Kidney (tissue), 14 donors: ENCODE data around the gene ADAMTSL5. TPM values are rescaled to one million over a fixed set of nuclear protein-coding genes. Genes with fewer than 3 reads are reported as not detected.

ENCODE experiments used
- DNase-seq, 5 donors: peaks; one replicate each; pipeline ENCODE4 v3.0.0-alpha.2; 2013 to 2020
- FAIRE-seq: peaks from 2 replicates; lab custom pipeline; 2012; peaks lifted over from hg19 to GRCh38; lab: Jason Lieb, UNC
- H3K27ac ChIP-seq, 2 donors: one replicate each; pipeline ENCODE4 v1.7.0; 2013; ENCODE audit warnings: low read depth in 2 of 2, low read length in 2 of 2, inconsistent platforms in 1 of 2
- H3K27me3 ChIP-seq: one replicate; pipeline ENCODE4 v1.7.1; 2013; ENCODE audit warnings: low read length, inconsistent platforms; ENCODE audit not compliant: control insufficient read depth, insufficient read depth
- H3K36me3 ChIP-seq, 3 donors: one replicate each; pipeline versions ENCODE4 v1.7.0 to v1.7.1; 2013; ENCODE audit warnings: low read length in 3 of 3, control low read depth in 1 of 3, inconsistent platforms in 1 of 3; ENCODE audit not compliant: insufficient read depth in 3 of 3, control insufficient read depth in 2 of 3
- H3K4me1 ChIP-seq, 3 donors: one replicate each; pipeline versions ENCODE4 v1.7.0 to v1.7.1; 2013; ENCODE audit warnings: low read length in 3 of 3, inconsistent platforms in 1 of 3, low read depth in 1 of 3; ENCODE audit not compliant: control insufficient read depth in 2 of 3, insufficient read depth in 2 of 3
- H3K4me3 ChIP-seq, 3 donors: one replicate each; pipeline versions ENCODE4 v1.7.0 to v1.8.1; 2013; ENCODE audit warnings: low read length in 3 of 3, control low read depth in 1 of 3, inconsistent platforms in 1 of 3
- H3K9ac ChIP-seq, 3 donors: one replicate each; pipeline versions ENCODE4 v1.7.0 to v1.7.1; 2013; ENCODE audit warnings: low read length in 3 of 3, control low read depth in 1 of 3, inconsistent platforms in 1 of 3
- H3K9me3 ChIP-seq, 3 donors: one replicate each; pipeline versions ENCODE4 v1.7.0 to v1.7.1; 2013; ENCODE audit warnings: low read length in 3 of 3, control low read depth in 1 of 3, inconsistent platforms in 1 of 3; ENCODE audit not compliant: control insufficient read depth in 2 of 3, insufficient read depth in 1 of 3
- intact Hi-C: fragments of 100-400 bp; cut with DNase I; formaldehyde crosslinking; loops from one replicate; pipeline ENCODE4 v1.11.1; 2022
- polyA plus RNA-seq: library from polyadenylated mRNA; stranded (reverse); fragments of 350-450 nt; fragmentation: Illumina TruSeq; extraction: RNeasy Lipid Tissue Mini Kit (QIAGEN cat#74804); gene quantifications from one replicate; pipeline ENCODE4 v1.2.3, GENCODE V29; 2014; ENCODE audit warnings: low read depth, low replicate concordance; ENCODE audit not compliant: insufficient read depth
- total RNA-seq: library from RNA; stranded (reverse); fragmentation: NEBNext Ultra II Directional; extraction: Animal tissue kit (Norgen Biotek cat#: 25700); gene quantifications from one replicate; pipeline ENCODE4 v1.2.1, GENCODE V29; 2021
- TF ChIP-seq, protein P1 (sequence below): IDR thresholded peaks from 3 replicates; pipeline ENCODE4 v1.5.1; 2012; ENCODE audit warnings: mild to moderate bottlenecking, moderate library complexity, borderline replicate concordance; ENCODE audit not compliant: insufficient read depth; ENCODE audit errors: extremely low read depth
- donor health status: control.
- donor health status: control.
- donor health status: control.
- donor health status: control.
- donor health status: control.
- donor health status: DM: yes; HTN: yes; CAD: no.
- donor health status: Normal renal cell carcinoma (clear cell type).

The ADAMTSL5 gene
- total and polyA plus RNA-seq, 2 donors from 2014 or later = 1.4 to 4.6 TPM

DNA sequence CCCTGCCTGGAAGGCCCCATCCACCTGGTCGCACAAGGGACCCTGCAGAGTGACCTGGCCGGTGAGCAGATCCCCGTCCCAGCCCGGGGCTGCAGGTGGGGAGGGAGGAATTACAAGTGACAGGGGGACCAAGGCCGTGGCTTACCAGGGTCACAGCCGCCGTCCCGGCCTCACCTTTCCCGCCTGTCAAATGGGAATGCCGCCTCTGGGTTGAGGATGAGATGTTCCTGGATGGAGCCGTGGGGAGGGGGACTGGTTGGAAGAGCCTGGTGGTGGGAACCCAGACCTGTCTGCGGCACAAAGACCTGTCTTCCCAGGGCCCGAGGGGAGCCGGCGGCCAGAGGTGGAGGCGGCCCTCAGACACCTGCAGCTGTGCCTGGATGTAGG is 16.6 kb upstream of the ADAMTSL5 start:
- FAIRE-seq (no peak), DNase-seq (no peak)
- no peak overlapping the region for H3K4me3 ChIP-seq
- no peaks in the 10 kb centered on the region for H3K36me3 ChIP-seq
- no peak overlapping the region for H3K9ac ChIP-seq
- intact Hi-C loops = no loop called here
- TF ChIP-seq, protein P1, sequence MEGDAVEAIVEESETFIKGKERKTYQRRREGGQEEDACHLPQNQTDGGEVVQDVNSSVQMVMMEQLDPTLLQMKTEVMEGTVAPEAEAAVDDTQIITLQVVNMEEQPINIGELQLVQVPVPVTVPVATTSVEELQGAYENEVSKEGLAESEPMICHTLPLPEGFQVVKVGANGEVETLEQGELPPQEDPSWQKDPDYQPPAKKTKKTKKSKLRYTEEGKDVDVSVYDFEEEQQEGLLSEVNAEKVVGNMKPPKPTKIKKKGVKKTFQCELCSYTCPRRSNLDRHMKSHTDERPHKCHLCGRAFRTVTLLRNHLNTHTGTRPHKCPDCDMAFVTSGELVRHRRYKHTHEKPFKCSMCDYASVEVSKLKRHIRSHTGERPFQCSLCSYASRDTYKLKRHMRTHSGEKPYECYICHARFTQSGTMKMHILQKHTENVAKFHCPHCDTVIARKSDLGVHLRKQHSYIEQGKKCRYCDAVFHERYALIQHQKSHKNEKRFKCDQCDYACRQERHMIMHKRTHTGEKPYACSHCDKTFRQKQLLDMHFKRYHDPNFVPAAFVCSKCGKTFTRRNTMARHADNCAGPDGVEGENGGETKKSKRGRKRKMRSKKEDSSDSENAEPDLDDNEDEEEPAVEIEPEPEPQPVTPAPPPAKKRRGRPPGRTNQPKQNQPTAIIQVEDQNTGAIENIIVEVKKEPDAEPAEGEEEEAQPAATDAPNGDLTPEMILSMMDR = no peak
- H3K27me3 ChIP-seq = peaks cover 8% of the 10 kb centered on the region
- H3K27ac ChIP-seq = no peak overlapping the region
- H3K4me1 ChIP-seq = peaks cover 0 to 2% (median 0%) of the 10 kb centered on the region in 3 donors
- H3K9me3 ChIP-seq = peaks cover 0 to 2% (median 0%) of the 10 kb centered on the region in 3 donors

DNA sequence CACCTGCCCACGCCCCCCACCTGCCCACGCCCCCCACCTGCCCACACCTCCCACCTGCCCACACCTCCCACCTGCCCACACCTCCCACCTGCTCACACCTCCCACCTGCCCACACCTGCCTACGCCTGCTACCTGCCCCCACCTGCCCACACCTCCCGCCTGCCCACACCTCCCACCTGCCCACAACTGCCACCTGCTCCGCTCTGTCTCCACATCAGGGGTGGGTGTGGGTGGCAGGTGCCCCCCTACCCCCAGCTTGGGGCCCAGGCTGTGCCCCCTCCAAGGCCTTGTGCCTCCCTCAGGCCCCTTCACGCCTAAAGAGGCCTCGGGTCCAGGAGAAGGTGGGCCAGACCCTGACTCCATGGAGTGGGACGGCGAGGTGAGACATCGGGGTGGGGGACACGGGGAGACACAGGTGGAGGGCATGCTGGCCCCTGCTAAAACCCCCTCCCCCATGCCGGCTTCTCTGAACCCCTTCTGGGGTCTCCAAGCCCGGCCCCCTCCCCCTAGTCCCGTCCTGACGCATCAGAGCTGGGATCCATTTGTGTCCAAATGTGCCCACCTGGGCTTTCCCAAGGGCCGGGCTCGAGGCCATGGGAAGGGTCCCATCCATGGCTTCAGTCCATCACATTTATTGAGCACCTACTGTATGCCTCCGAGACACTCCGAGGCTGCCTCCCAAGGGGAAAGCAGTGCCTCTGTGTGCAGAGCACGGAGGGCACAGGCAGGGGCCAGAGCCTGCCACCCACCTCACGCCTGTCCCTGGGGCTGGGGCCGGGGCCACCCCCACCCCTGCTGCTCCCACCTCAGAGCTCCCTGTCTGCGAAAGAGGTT is 16.0 kb upstream of the ADAMTSL5 start:
- Histone ChIP-seq H3K9me3 (peaks cover 0 to 2% (median 0%) of the 10 kb centered on the region in 3 donors), H3K4me1 (peaks cover 0 to 4% (median 0%) of the 10 kb centered on the region in 3 donors), H3K4me3 (no peak overlapping the region), H3K27ac (no peak overlapping the region), H3K36me3 (no peaks in the 10 kb centered on the region), H3K9ac (no peak overlapping the region), H3K27me3 (peaks cover 9% of the 10 kb centered on the region)
- TF ChIP-seq, protein P1 = no peak
- FAIRE-seq (no peak), DNase-seq (no peak)
- intact Hi-C loops = no loop called here

DNA sequence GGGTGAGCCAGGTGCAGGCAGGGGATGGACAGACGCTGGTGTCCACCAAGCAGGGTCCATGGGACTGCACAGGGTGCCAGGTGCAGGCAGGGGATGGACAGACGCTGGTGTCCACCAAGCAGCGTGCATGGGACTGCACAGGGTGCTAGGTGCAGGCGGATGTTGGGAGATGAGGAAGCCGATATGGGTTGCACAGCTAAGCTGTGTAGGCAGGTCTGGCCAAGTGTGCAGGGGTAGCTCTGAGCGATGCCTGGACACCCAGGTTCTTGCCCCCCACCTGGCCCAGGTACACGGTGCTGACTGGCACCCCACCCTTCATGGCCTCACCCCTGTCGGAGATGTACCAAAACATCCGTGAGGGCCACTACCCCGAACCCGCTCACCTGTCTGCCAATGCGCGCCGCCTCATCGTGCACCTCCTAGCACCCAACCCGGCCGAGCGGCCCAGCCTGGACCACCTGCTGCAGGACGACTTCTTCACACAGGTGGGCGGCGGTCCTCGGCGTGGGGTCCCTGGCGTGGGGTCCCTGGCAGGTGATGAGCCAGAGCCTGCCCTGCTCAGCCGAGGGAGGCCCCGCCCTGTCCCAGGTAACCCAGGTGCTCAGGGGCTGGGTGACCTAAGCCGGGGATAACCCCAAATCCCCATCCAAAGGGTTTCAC is 15.0 kb upstream of the ADAMTSL5 start:
- FAIRE-seq = no peak
- Histone ChIP-seq H3K4me3 (no peak overlapping the region), H3K9ac (no peak overlapping the region), H3K9me3 (peaks cover 0 to 2% (median 0%) of the 10 kb centered on the region in 3 donors), H3K4me1 (peaks cover 0 to 4% (median 0%) of the 10 kb centered on the region in 3 donors), H3K27ac (no peak overlapping the region), H3K27me3 (peaks cover 9% of the 10 kb centered on the region), H3K36me3 (no peaks in the 10 kb centered on the region)
- intact Hi-C loops = no loop called here
- no peak for DNase-seq
- TF ChIP-seq, protein P1 = no peak
